GM19438 (cell line): Measurements from ENCODE around the gene GLIS2.

Experiments
- ATAC-seq: cut with Tn5 transposase; IDR thresholded peaks from one replicate; pipeline ENCODE4 v1.9.1; 2021; ENCODE audit warnings: low read depth; ENCODE audit not compliant: unreplicated experiment

GLIS2 gene

DNA sequence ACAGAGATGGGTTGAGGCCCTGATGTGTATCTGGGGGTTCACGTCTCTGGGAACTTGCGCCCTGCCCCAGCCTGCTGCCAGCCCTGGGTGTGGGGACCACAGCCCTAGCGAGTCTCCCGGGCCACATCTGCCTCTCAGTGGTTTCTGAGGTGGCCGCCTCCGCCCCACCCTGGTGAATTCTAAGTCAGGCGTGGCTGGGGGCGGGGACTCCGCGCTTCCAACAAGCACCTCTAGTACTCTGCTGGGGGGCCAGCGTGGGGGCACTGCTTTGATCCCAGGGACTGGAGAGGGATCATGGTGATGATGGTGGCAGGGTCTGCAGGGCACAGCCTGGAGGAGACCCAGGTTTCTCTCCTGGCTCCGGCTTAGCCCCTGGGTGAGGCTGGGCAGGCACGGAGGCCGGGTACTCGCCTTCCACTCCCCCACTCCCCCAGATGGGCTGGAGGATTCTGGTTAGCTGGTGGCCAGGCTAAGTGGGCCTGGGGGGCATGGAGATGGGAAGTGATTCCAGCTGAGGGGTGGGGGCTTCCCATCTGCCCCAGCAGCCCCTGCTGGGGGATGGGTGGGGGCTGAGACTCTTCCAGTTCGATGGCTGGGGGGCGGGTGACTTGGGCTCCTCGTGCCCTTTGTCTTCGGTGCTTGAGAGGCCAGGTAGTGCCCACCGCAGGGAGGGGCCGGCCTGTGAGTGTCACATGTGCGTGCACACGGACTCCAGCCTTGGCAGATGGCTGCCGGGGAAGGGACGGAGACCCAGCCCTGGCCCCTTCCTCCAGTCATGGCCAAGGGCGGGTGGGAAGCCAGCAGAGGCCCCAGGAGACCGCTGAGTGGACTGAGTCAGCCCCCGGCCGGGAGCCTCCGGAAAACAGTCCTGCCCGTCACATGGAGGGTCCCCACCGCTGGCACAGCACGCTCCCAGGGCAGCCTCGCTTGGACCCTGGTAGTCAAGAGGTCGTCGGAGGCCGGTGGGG, 3.9 kb downstream of the GLIS2 start:
- ATAC-seq: no peak

DNA sequence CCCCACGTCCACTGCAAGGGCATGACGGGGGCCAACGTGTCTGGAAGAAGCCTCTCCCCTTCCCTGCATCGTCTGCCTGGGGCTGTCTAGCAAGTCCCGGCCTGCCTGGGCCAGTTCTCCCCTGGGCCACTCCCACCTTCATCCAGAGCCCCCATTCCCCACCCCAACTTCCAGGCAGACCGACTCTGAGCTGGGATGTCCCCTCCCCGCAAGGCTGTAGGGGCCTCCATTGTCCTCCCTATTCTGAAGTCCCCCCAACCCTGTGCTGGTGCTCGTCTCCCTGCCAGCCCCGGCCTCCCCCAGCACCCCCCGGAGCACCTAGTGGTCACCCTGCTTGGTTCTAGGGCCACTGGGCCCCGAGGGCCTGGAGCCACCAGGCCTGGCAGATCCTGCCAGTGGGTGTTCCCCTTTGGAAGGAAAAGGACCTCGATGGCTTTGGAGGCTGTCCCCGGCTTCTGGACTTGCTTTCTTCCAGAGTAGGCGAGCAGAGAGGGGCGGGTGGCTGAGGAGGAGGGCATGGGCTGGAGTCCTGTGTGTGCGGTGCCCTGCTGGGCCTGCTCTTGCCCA, 4.8 kb downstream of the GLIS2 start:
- no peak for ATAC-seq

- no peak for ATAC-seq
Measured at GRCh38 chr16:4321286-4322120, 5.6 kb downstream of the GLIS2 start.

- ATAC-seq: no peak
Measured at GRCh38 chr16:4322121-4323052, 6.5 kb downstream of the GLIS2 start.

DNA sequence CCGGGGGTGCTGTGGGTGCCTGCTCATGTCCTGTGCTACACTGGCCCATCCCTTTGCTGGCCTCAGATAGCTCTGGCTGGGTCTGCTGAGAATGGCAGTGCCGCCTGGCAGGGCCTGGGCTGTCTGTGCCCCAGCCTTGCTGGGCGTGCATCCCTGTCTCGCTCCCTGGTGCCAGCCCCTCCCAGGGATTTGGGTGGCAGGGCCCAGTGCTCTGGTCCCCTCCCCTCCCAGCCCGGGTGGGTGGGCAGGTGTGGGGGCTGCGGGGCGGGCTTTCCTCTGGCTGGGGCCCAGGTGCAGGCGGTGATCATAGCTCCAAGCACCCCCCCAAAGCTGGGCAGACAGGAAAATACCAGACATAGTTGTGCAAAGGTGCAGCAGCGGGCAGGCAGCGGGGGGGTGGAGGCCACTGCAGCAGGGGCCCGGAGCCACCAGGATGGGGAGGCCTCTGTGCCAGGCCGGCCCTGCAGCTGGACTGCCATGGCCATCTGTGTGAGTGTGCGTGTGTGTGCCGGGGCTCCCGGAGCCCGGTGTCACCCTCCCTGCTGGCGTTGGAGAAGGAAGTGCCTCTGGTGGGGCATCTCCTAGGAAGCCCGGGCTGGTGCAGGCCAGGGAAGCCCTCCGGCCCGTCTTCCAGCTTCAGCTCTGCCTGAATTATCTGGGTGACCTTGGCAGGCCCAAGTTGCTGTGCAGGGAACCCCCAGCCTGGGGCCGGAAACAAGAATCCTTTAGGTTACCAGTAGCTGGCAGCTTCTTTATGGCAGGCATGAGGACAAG, 7.4 kb downstream of the GLIS2 start:
- no peak for ATAC-seq

DNA sequence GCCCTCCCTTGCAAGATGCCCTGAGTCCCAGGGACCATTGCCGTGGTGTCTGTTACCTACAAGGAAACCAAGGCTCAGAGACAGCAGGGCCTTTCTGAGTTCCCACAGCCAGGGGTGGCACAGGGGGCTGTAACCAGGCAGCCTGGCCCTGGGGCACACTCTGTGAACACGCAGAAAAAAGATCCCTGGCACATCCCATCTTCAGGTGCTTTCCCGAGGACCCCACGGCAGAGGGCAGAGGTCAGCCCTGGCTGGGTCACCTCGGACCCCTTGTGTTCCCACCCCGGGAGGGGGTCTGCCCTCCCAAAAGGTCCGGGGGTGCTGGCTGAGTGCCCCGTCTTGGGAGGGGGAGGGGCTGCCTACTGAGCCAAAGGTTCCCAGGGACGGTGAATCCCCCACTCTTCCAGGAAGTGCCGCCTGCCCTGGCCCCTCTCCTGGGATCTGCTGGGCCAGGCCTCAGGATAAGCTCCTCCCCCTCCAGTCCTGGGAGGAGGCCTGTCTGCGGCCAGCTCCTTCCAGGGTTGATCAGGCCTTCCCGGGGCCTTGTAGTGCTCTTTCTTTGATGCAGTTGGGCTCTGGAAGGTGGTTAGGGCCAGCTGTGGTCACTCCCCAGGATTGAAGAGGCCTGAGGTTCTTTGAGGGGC, 8.1 kb downstream of the GLIS2 start:
- no peak for ATAC-seq

GRCh38 chr16:4324492-4325252, 8.8 kb downstream of the GLIS2 start:
- no peak for ATAC-seq

- no peak for ATAC-seq
Measured at GRCh38 chr16:4325253-4325758, 9.4 kb downstream of the GLIS2 start.

GRCh38 chr16:4327386-4328045, 11.6 kb downstream of the GLIS2 start:
- ATAC-seq: no peak

- no peak for ATAC-seq
Measured at GRCh38 chr16:4328046-4328781, 12.3 kb downstream of the GLIS2 start.

DNA sequence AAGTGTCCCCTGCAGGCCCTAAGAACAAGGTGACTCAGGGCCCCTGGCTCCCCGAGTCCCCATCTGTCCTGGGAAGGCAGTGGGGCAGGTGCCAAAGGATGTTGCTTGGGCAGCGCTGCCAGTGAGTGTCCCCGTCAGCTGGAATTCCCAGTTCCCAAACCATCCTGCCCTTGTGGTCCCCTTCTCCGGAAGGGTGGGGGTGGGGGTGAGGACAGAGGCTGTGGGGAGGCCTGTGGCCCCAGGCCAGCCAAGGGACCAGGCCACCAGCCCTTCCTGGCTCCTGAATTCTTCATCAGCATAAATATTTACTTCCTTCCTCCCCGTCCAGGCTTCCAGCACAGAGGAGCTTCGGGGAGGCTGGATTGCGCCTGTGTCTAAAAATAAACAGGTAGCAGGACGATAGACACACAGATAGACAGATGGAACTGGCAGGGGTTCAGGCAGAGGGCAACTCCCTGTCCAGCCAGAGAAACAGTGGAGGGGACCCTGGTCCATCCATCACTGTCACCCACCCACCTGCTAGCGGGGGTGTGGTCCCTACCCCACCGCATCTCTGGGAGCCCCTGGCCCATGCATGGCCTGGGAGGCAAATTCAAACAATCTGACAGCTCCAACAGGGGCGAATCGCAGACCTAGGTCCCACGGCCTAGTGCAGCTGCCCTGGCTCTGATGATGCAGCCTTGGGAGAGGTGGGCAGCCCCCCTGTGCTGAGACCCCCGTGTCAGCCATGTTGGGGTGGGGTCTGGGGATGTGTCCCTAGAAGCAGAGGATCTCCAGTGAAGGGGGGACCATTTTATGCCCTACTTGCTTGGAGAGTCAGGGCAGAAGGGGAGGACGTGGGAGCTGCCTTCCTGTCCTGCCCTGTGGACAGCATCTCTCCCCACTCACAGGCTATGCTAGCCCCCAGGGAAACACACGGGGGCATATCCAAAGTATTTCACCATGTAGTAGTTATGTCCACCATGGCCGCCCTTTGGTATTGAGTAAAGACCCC, 13.2 kb downstream of the GLIS2 start:
- ATAC-seq: no peak

DNA sequence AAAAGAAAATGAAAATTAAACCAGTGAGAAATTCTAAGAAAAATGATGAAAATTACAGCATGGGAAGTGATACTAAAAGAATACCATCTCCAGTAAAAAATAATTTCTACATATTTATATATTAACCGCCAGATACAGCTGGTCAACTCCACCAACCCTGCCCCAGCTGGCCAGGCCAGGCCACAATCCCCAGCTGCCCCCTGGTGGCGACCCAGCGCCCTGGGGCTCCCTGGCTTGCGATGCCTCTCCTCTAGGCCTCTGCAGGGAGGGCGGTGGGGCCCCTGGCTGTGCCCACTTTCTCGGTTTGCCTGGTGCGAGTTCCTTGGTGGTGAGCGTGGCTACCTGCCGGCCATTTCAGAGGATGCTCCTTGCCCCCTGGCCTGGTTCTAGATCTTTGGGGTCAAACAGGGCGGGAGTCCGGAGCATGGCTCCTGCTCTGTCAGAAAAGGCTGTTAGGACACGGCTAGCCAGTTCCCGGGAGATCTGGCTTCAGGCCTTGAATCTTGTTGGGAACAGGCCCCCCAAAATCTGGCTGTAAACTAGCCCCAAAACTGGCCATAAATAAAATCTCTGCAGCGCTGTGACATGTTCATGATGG, 14.5 kb downstream of the GLIS2 start:
- no peak for ATAC-seq

GRCh38 chr16:4332083-4332482, 16.2 kb downstream of the GLIS2 start:
- no peak for ATAC-seq

- ATAC-seq: no peak
Measured at GRCh38 chr16:4332623-4333307, 16.9 kb downstream of the GLIS2 start.

GRCh38 chr16:4333308-4333638, 17.4 kb downstream of the GLIS2 start:
- no peak for ATAC-seq
